HFFc6 (cell line): Measurements from ENCODE around the gene ESPNL. TPM values are rescaled to one million over a fixed set of nuclear protein-coding genes. Genes with fewer than 3 reads are reported as not detected.

Experiments used
- DNase-seq: peaks from one replicate; pipeline ENCODE4 v3.0.0-alpha.2; 2018
- H3K27ac Mint-ChIP-seq: 2 replicates; pipeline ENCODE4 v1.8.0; 2020; ENCODE audit warnings: mild to moderate bottlenecking, mixed read lengths
- H3K27me3 Mint-ChIP-seq: 2 replicates; pipeline ENCODE4 v1.8.0; 2021; ENCODE audit warnings: mild to moderate bottlenecking, moderate library complexity, mixed read lengths; ENCODE audit not compliant: insufficient read depth
- H3K36me3 Mint-ChIP-seq: 2 replicates; pipeline ENCODE4 v1.8.0; 2021; ENCODE audit warnings: low read depth, mixed read lengths
- H3K4me1 Mint-ChIP-seq: 2 replicates; pipeline ENCODE4 v1.8.0; 2020; ENCODE audit warnings: low read depth, mixed read lengths
- H3K4me3 Mint-ChIP-seq: 2 replicates; pipeline ENCODE4 v1.8.0; 2020; ENCODE audit warnings: mild to moderate bottlenecking, moderate library complexity, mixed read lengths
- H3K9me3 Mint-ChIP-seq: 2 replicates; pipeline ENCODE4 v1.8.0; 2020; ENCODE audit warnings: mild to moderate bottlenecking, mixed read lengths
- total RNA-seq, 6 experiments: library from RNA; stranded (reverse); fragmentation: NEBNext Ultra II Directional; extraction: Animal tissue kit (Norgen Biotek cat#: 25700); gene quantifications; 2 replicates in 1 of 6; 3 replicates in 5 of 6; pipeline ENCODE4 v1.2.3, GENCODE V29; 2021
- TF ChIP-seq, protein P1 (sequence below): fragments of 200-600 bp; sonication (generic); IDR thresholded peaks from 2 replicates; pipeline ENCODE4 v1.5.0; 2021; ENCODE audit warnings: antibody characterized with exemption, mild to moderate bottlenecking

ESPNL gene
- total RNA-seq, 6 experiments from 2014 or later = 1.0 to 3.0 (median 2.6) TPM

DNA sequence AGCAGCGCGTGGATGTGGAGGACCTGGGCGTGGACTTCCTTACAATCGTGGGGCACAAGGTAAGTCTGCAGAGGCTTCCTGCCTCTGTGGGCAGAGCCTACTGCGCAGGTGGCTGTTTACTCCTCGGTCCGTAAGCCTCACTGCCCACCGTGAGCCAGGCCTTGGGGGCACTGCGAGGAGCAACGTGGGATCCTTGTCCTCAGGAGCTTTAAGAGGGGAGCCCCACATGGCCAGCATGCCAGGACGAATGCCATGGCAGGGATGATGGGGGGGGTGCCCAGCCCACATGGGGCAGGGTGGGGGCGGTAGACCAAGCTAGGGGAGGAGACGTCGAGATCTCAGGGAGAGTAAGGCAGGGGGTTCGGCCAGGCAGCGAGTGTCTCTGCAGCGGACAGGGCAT is 18.0 kb upstream of the ESPNL start:
- TF ChIP-seq, protein P1, sequence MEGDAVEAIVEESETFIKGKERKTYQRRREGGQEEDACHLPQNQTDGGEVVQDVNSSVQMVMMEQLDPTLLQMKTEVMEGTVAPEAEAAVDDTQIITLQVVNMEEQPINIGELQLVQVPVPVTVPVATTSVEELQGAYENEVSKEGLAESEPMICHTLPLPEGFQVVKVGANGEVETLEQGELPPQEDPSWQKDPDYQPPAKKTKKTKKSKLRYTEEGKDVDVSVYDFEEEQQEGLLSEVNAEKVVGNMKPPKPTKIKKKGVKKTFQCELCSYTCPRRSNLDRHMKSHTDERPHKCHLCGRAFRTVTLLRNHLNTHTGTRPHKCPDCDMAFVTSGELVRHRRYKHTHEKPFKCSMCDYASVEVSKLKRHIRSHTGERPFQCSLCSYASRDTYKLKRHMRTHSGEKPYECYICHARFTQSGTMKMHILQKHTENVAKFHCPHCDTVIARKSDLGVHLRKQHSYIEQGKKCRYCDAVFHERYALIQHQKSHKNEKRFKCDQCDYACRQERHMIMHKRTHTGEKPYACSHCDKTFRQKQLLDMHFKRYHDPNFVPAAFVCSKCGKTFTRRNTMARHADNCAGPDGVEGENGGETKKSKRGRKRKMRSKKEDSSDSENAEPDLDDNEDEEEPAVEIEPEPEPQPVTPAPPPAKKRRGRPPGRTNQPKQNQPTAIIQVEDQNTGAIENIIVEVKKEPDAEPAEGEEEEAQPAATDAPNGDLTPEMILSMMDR = no peak
- no peak for DNase-seq
- H3K27me3 Mint-ChIP-seq = no peaks in the 10 kb centered on the region
- H3K9me3 Mint-ChIP-seq = no peaks in the 10 kb centered on the region
- H3K4me3 Mint-ChIP-seq = no peak overlapping the region
- peaks cover 31% of the 10 kb centered on the region for H3K36me3 Mint-ChIP-seq
- no peaks in the 10 kb centered on the region for H3K4me1 Mint-ChIP-seq
- H3K27ac Mint-ChIP-seq = no peak overlapping the region

DNA sequence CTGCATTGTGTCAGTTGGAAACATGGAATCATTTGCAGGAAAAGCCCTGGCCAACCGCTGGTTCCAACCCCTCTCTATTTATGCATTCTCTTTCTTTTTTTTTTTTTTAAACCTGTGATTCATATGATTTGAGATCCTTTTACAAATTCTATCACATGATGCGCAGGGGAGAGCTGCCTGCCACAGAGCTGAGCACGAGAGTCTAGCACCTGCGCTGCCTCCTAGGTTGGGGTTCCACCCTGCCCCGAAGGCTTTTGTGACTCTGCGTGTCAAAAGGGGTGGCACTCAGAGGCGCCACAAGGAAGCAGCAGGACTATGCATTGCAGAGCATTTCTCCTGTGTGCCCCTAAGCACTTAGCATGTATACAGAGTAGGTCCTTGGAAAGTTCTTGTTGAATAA is 17.3 kb upstream of the ESPNL start:
- TF ChIP-seq, protein P1 = no peak
- Mint-ChIP-seq H3K4me3 (no peak overlapping the region), H3K36me3 (peaks cover 31% of the 10 kb centered on the region), H3K4me1 (no peaks in the 10 kb centered on the region), H3K27ac (no peak overlapping the region), H3K9me3 (no peaks in the 10 kb centered on the region), H3K27me3 (no peaks in the 10 kb centered on the region)
- DNase-seq = no peak

DNA sequence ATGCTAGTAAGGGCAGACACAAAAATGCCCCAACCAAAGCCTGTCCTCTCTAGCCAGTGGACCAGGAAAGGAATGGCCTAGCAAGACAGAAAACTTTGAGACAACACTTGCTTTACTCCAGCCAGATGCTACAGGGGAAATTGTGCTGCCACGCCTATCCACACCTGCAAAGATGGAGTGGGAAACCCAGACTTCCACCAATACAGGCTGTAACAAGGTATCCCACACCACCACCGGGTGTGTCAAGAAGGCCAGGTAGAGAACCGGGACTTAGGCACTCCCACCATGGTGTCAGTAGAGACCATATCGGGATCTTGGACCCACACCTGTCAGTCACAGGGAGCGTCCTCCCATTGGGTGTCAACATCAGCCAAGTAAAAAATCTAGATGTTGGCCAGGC is 16.2 kb upstream of the ESPNL start:
- Mint-ChIP-seq H3K36me3 (peaks cover 31% of the 10 kb centered on the region), H3K27me3 (no peaks in the 10 kb centered on the region), H3K27ac (no peak overlapping the region), H3K4me3 (no peak overlapping the region), H3K9me3 (no peaks in the 10 kb centered on the region), H3K4me1 (no peaks in the 10 kb centered on the region)
- no peak for DNase-seq
- TF ChIP-seq, protein P1 = no peak

DNA sequence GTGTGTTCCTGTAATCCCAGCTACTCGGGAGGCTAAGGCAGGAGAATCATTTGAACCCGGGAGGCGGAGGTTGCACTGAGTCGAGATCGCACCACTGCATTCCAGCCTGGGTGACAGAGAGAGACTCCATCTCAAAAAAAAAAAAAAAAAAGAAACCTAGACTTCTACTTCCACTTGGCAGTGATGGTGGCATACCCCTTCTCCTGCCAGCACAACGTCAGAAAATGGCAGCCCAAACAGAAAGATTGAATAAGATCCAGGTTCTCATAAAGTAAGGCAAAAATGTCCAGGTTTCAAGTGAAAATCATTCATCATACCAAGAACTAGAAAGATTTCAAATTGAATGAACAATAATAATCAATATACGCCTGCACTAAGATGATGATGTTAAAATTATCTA is 15.4 kb upstream of the ESPNL start:
- no peak overlapping the region for H3K27ac Mint-ChIP-seq
- no peak overlapping the region for H3K4me3 Mint-ChIP-seq
- H3K27me3 Mint-ChIP-seq = no peaks in the 10 kb centered on the region
- DNase-seq = no peak
- H3K36me3 Mint-ChIP-seq = peaks cover 28% of the 10 kb centered on the region
- no peaks in the 10 kb centered on the region for H3K4me1 Mint-ChIP-seq
- TF ChIP-seq, protein P1 = no peak
- no peaks in the 10 kb centered on the region for H3K9me3 Mint-ChIP-seq

GRCh38 chr2:238085899-238086298 is 14.2 kb upstream of the ESPNL start:
- no peaks in the 10 kb centered on the region for H3K27me3 Mint-ChIP-seq
- DNase-seq = no peak
- no peak overlapping the region for H3K4me3 Mint-ChIP-seq
- H3K4me1 Mint-ChIP-seq = no peaks in the 10 kb centered on the region
- no peak overlapping the region for H3K27ac Mint-ChIP-seq
- H3K9me3 Mint-ChIP-seq = no peaks in the 10 kb centered on the region
- TF ChIP-seq, protein P1 = no peak
- H3K36me3 Mint-ChIP-seq = peaks cover 18% of the 10 kb centered on the region

DNA sequence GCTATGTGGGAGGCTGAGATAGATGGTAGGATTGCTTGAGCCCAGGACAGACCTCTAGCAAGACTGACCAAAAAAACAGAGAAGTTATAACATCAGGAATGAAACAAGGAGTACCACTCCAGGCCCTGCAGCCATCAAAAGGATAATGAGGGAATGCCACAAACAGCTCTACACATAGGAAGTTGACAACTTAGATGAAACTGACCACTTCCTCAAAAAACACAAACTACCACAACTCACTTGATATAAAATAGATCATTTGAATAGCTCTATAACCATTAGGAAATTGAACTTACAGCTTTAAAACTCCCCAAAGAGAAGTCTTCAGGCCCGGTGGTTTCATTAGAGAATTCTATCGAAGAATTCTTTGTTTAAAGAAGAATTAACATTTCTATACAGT is 12.9 kb upstream of the ESPNL start:
- H3K9me3 Mint-ChIP-seq = no peaks in the 10 kb centered on the region

More for the DNA sequence above, 12.9 kb upstream of the ESPNL start:
- H3K36me3 Mint-ChIP-seq = peaks cover 7% of the 10 kb centered on the region; the same call in 1 of the 2 replicates
- DNase-seq = no peak
- TF ChIP-seq, protein P1 = no peak
- no peak overlapping the region for H3K4me3 Mint-ChIP-seq
- no peaks in the 10 kb centered on the region for H3K4me1 Mint-ChIP-seq
- H3K27ac Mint-ChIP-seq = no peak overlapping the region
- H3K27me3 Mint-ChIP-seq = no peaks in the 10 kb centered on the region
